GM21515 (cell line): Measurements from ENCODE around the gene SH2B2.
"Not testable (repeated sequence)": the region's sequence is repeated elsewhere in the genome, so short reads cannot be mapped to it uniquely, and the experiment has no call there.

Source experiments
- ATAC-seq: cut with Tn5 transposase; IDR thresholded peaks from one replicate; pipeline ENCODE4 v1.9.1; 2021; ENCODE audit not compliant: unreplicated experiment

SH2B2 gene

GRCh38 chr7:102303669-102304422 lies 17.2 kb downstream of the SH2B2 start:
- no peak for ATAC-seq

DNA sequence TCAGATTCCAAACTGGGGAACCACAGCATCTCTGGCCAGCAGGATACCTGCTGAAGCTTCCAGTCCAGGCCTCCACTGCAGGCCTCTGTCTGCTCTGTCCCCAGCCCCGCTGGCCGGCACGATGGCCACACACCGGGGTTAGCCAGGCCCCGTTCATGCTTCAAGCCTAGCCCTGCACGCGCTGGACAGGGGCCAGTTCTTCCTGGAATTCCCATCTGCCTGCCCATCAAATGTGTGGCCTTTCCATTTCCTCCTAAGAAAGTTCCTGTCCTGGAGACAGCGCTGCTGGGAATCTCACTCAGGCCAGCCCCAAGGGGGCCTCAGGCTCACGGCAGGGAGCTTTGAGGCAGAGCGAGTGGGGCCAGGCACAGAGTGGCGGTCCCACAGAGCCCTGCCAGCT lies 18.0 kb downstream of the SH2B2 start:
- no peak for ATAC-seq

DNA sequence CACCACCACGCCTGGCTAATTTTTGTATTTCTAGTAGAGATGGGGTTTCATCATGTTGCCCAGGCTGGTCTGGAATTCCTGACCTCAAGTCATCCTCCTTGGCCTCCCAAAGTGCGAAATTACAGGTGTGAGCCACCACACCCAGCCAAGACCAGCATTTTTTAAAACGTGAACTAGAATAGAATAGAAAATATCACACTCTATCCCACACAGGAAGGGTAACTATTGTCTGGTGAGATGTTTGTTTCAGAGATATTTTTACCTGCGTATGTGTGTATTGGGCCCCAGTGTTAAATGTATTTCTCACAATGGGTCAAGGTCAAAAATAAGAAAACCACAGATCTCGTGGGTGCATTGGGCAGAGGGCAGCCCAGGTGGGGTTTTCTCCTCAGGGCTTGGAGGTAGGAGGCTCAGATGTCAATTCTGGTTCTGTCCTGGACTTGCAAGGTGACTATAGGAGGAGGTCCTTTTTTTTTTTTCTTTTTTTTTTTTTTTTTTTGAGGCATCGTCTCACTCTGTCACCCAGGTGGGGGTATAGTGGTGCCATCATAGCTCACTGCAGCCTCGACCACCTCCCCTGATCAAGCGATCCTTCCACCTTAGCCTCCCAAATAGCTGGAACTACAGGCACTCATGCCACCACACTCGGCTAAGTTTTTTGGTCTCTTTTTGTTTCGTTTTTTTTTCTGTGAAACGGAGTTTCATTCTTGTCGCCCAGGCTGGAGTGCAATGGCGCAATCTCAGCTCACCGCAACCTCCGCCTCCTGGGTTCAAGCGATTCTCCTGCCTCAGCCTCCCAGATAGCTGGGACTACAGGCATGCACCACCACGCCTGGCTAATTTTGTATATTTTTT lies 19.0 kb downstream of the SH2B2 start:
- ATAC-seq = peak; percentile 46

- peak; percentile 66 for ATAC-seq
Measured at GRCh38 chr7:102306916-102307677, 20.4 kb downstream of the SH2B2 start.

DNA sequence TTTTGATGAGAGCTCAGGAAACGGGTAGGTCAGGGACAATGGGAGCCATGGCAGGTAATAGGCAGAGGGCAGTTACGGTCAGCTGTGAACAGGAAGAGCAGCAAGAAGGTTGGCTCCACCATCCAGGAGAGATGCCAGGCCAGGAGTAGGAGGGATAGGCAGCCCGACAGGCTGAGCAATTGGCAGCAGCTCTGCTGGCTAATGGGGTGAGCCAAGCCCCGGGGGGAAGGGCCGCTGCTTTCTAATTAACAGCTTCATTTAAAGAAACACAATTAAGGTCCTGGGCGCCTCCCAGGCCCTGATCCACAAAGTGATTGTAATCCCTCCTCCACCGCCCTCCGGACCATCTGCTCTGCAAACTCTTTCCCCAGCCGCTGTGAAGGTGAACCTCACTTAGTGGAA lies 23.7 kb downstream of the SH2B2 start:
- ATAC-seq = no peak

DNA sequence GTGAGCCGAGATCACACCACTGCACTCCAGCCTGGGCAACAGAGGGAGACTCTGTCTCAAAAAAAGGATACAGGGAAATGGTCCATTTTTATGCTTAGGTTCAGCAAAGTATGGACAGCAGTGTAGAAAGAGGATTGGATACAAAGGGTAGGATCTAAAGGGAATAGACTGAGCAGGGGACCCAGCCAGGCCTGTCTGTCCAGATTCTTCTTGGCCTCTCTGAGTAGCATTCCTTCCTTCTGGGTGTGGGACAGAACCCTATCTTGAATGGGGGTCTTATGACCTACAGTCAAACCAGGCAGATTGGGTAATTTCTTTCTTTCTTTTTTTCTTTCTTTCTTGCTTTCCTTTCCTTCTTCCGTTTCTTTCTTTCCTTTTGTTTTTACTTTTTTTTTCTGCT lies 25.6 kb downstream of the SH2B2 start:
- ATAC-seq = no peak

- no peak for ATAC-seq
Measured at GRCh38 chr7:102313997-102314780, 27.5 kb downstream of the SH2B2 start.

GRCh38 chr7:102317231-102318059 lies 30.8 kb downstream of the SH2B2 start:
- no peak for ATAC-seq

GRCh38 chr7:102318482-102318971 lies 31.9 kb downstream of the SH2B2 start:
- no peak for ATAC-seq

GRCh38 chr7:102319671-102320070 lies 33.0 kb downstream of the SH2B2 start:
- ATAC-seq = no peak

GRCh38 chr7:102320181-102320580 lies 33.5 kb downstream of the SH2B2 start:
- no peak for ATAC-seq

- no peak for ATAC-seq
Measured at GRCh38 chr7:102320601-102321350, 34.1 kb downstream of the SH2B2 start.

GRCh38 chr7:102321351-102322201 lies 34.9 kb downstream of the SH2B2 start:
- ATAC-seq = no peak

DNA sequence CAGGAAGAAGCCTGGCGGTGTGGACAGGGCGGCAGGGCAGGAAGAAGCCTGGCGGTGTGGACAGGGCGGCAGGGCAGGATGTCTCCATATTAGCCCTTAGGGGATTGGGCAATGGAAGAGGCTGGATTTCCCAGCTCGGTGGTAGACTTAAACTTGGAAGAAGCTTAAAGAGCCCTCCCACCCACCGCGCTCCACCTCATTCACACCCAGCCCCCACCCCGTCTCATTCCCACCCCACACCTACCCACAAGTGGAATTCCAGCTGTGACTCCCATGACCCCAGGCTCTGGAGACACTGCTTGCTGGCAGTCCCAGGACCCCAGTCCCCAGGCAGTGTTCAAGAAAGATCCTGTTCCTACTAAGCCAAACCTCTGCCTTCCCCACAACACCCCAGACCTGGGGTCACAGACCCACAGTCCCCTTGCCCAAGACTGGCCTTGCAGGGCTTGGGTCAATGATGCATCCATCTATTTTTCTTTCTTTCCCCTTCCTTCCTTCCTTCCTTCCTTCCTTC lies 35.6 kb downstream of the SH2B2 start:
- ATAC-seq = no peak

GRCh38 chr7:102323914-102324195 lies 37.2 kb downstream of the SH2B2 start:
- ATAC-seq = no peak

- not testable (repeated sequence) for ATAC-seq
Measured at GRCh38 chr7:102325106-102325505, 38.4 kb downstream of the SH2B2 start.

GRCh38 chr7:102326157-102326889 lies 39.7 kb downstream of the SH2B2 start:
- no peak for ATAC-seq
